A549 treated with DMSO at 1 μM for 4 hours (cell line): ENCODE data around the gene RECQL. TPM values are rescaled to one million over a fixed set of nuclear protein-coding genes. Genes with fewer than 3 reads are reported as not detected.

Experiments
- total RNA-seq: library from RNA; stranded (reverse); fragments of 200-300 nt; extraction: Qiagen RNA extraction; gene quantifications from 5 replicates; pipeline ENCODE4 v1.2.3, GENCODE V29; 2022; ENCODE audit warnings: low read depth

Gene RECQL
- total RNA-seq = 48.6 to 68.3 TPM (median 66.3 TPM) in 5 replicates

GRCh38 chr12:21501258-21502163 lies at the start of gene RECQL, which contains the start of gene GOLT1B:
Gene RECQL, minus strand, starts transcription at chr12:21501635. Its CDS starts 2,065 bp downstream, at chr12:21499570.
Gene GOLT1B, plus strand, starts transcription at chr12:21501789. Its CDS starts 135 bp downstream, at chr12:21501924.

GRCh38 chr12:21526053-21526452 lies 24.6 kb upstream of the RECQL start, which contains the start of gene SPX:
Gene SPX, plus strand, starts transcription at chr12:21526296. Its CDS starts 177 bp downstream, at chr12:21526473.

Other genes starting within 250 kb of the RECQL start
- gene SLCO1A2, start 166.7 kb downstream of the RECQL start, total RNA-seq = 0.08 to 0.09 TPM in 2 of 5 replicates, not detected in the others
- gene IAPP, start 128.7 kb downstream of the RECQL start, total RNA-seq = not detected in 5 replicates
- 6.2 to 9.7 TPM (median 7.3 TPM) in 5 replicates for gene PYROXD1, start 64.0 kb downstream of the RECQL start, total RNA-seq
- gene GOLT1B, start 154 bp upstream of the RECQL start, total RNA-seq = 73.8 to 108 TPM (median 82.5 TPM) in 5 replicates
- 1.5 to 3.4 TPM (median 2.3 TPM) in 5 replicates for gene SPX, start 24.7 kb upstream of the RECQL start, total RNA-seq
- gene GYS2, start 103.2 kb upstream of the RECQL start, total RNA-seq = not detected in 5 replicates
- 1,458 to 1,601 TPM (median 1,570 TPM) in 5 replicates for gene LDHB, start 156.2 kb upstream of the RECQL start, total RNA-seq